Activated CD8-positive, alpha-beta memory T cell treated with anti-CD3 and anti-CD28 coated beads, Interleukin-2, amount 10 ng/mL, durations not matched to agents 7 days and 5 days (primary cell): ENCODE measurements around the gene PSMB11. TPM values are rescaled to one million over a fixed set of nuclear protein-coding genes. Genes with fewer than 3 reads are reported as not detected.
"Not testable (repeated sequence)": the region's sequence is repeated elsewhere in the genome, so short reads cannot be mapped to it uniquely, and the experiment has no call there.

Experiments
- ATAC-seq: fragments of 150-1000 bp; cut with Tn5 transposase; one replicate; pipeline ENCODE4 v1.10.0; 2021; ENCODE audit warnings: moderate library complexity
- CTCF ChIA-PET: fragments of 350-600 bp; sonication (Branson Sonifier 250); formaldehyde crosslinking; loops from one replicate; lab custom pipeline; 2021; ENCODE audit warnings: antibody characterized with exemption; lab: Charles Lee
- DNase-seq: peaks from one replicate; pipeline ENCODE4 v3.0.0-alpha.2; 2020
- H3K27ac Mint-ChIP-seq: one replicate; pipeline ENCODE4 v1.8.0; 2021; ENCODE audit warnings: mild to moderate bottlenecking, mixed read lengths
- H3K27me3 Mint-ChIP-seq: one replicate; pipeline ENCODE4 v1.8.0; 2021; ENCODE audit warnings: mixed read lengths
- H3K36me3 Mint-ChIP-seq: one replicate; pipeline ENCODE4 v1.8.0; 2021; ENCODE audit warnings: mild to moderate bottlenecking, mixed read lengths
- H3K4me1 Mint-ChIP-seq: one replicate; pipeline ENCODE4 v1.8.0; 2021; ENCODE audit warnings: mixed read lengths
- H3K4me3 Mint-ChIP-seq: one replicate; pipeline ENCODE4 v1.8.0; 2021; ENCODE audit warnings: mild to moderate bottlenecking, moderate library complexity, mixed read lengths
- H3K9me3 Mint-ChIP-seq: one replicate; pipeline ENCODE4 v1.8.0; 2022; ENCODE audit warnings: low read depth, mixed read lengths
- total RNA-seq, 2 experiments: library from RNA; stranded (reverse); gene quantifications; one replicate each; pipeline ENCODE4 v1.2.3, GENCODE V29; 2021

The PSMB11 gene
- total RNA-seq, 2 experiments from 2014 or later = not detected

DNA sequence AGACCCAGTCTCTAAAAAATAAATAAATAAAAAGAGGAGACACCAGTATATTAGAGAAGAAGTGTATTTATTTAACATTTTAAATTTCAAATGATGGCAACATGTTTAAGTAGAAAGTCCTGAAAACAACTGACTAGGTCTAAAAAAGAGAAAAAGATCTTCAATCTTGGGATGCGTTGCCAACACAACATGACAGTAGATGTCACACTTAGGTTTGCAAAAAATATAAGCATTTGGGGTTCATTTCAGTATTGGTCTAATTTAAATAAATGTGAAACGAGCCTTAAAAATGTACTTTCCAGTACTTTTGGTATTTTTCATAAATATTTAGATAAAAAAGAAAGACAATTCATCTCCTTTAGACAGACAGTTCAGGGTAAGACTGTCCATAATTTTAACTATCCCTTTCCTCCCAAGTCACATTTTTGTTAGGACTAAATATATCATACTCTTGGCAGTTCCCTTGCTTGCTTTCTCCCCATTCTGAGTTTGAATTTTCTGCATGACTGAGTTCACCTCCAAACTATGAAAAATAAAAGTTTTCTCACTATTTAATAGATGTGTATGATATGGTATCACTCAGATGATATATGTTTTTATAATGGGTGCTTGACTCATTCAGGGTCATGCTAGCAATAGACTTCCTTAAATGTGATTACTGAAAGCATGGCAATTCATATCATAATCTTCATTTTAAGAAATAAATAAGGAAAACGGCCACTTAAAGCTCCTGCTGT, 36.4 kb upstream of the PSMB11 start:
- peaks cover 41% of the 10 kb centered on the region for H3K4me1 Mint-ChIP-seq
- peaks cover 1% of the 10 kb centered on the region for H3K36me3 Mint-ChIP-seq
- DNase-seq (no peak), ATAC-seq (no peak)
- H3K27ac Mint-ChIP-seq = peak overlapping the region; percentile 96
- H3K4me3 Mint-ChIP-seq = peak overlapping the region; percentile 93
- CTCF ChIA-PET = interaction anchor here (0.7 to 4.0 kb wide), 14 partner anchors 10 to 299 kb away, joined by 3 to 57 read pairs (median 14); partner anchors contain the start of genes AJUBA, CDH24 and PRMT5
- no peaks in the 10 kb centered on the region for H3K27me3 Mint-ChIP-seq
- H3K9me3 Mint-ChIP-seq = no peaks in the 10 kb centered on the region

DNA sequence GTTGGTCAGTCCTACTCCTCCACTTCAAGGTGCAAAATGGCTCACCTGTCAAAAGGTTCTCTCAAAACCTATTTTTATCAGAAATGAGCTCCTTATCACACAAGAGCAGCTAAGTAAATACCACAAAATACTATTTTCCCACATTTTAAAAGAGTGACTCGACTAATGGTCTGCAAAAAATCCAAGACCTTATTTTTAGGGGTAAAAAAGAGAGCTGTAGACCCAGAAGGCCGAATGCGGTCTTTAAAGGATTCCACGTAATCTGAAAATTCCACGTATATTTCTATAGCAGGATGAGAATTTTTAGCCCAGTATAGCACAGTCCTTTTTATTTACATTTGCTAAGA, 35.9 kb upstream of the PSMB11 start:
- Mint-ChIP-seq H3K4me3 (peak overlapping the region; percentile 93), H3K27ac (peak overlapping the region; percentile 96), H3K36me3 (peaks cover 1% of the 10 kb centered on the region), H3K27me3 (no peaks in the 10 kb centered on the region), H3K9me3 (no peaks in the 10 kb centered on the region), H3K4me1 (peaks cover 42% of the 10 kb centered on the region)
- no peak for DNase-seq
- CTCF ChIA-PET = interaction anchor here (0.7 to 4.0 kb wide), 19 partner anchors 9 to 1528 kb away, joined by 3 to 57 read pairs (median 11); partner anchors contain the start of genes AJUBA, CDH24 and PRMT5
- ATAC-seq = no peak

GRCh38 chr14:23006544-23007419, 35.2 kb upstream of the PSMB11 start:
- CTCF ChIA-PET = interaction anchor here (0.7 to 4.0 kb wide), 23 partner anchors 9 to 1529 kb away, joined by 3 to 57 read pairs (median 7); partner anchors contain the start of genes ACIN1, AJUBA, C14orf119 and CDH24
- H3K36me3 Mint-ChIP-seq = peaks cover 1% of the 10 kb centered on the region
- H3K27me3 Mint-ChIP-seq = no peaks in the 10 kb centered on the region
- H3K4me3 Mint-ChIP-seq = peak overlapping the region; percentile 93
- H3K9me3 Mint-ChIP-seq = no peaks in the 10 kb centered on the region
- peaks cover 44% of the 10 kb centered on the region for H3K4me1 Mint-ChIP-seq
- H3K27ac Mint-ChIP-seq = peak overlapping the region; percentile 96
- peak; percentile 98 for DNase-seq
- peak; percentile 97 for ATAC-seq

DNA sequence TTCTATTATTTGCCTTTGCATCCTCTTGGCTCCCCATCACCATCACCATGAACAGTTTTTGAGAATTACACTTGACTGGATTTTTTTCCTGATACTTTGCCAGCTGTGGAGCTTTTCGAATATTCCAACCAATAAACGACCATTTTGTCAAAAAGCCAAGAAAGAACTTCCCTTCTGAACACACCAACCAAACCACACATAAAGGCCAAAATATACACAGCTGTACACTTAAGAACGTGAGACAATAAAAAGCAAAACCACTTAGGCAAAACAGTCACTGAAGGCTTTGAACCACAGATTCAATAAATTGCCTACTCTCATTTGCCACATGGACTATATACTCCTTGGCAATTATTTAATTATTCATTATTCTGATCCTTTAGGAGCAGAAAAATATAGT, 33.2 kb upstream of the PSMB11 start:
- no peak for ATAC-seq
- DNase-seq = no peak
- H3K27ac Mint-ChIP-seq = peak overlapping the region; percentile 94
- no peaks in the 10 kb centered on the region for H3K9me3 Mint-ChIP-seq
- H3K4me3 Mint-ChIP-seq = peak overlapping the region; percentile 88
- CTCF ChIA-PET = interaction anchor here (0.8 to 4.0 kb wide), 9 partner anchors 13 to 186 kb away, joined by 3 to 57 read pairs (median 18); partner anchors contain the start of genes AJUBA, CDH24 and PRMT5
- H3K36me3 Mint-ChIP-seq = peaks cover 1% of the 10 kb centered on the region
- H3K4me1 Mint-ChIP-seq = peaks cover 44% of the 10 kb centered on the region
- H3K27me3 Mint-ChIP-seq = no peaks in the 10 kb centered on the region

DNA sequence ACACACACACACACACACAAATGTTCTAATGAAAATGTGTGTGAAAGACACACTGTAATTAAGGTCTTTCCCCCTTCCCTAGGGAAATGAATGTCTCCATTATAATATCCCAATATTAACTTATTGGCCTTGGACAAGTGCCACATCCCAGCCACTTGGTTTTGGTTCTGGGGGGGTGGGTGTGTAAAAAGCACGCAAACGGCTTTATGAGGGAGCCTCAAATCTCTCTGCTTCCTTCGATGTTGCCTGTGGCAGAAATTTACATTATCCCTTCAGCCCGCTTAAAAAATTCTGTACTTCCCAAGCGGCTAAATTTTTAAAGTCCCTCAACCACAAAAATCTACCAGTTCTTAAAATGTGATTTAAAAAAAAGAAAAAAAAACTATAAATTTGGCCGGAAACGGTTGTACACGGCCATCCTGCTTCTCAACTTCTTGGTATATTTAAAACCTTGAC, 32.5 kb upstream of the PSMB11 start:
- ATAC-seq (no peak), DNase-seq (no peak)
- no peaks in the 10 kb centered on the region for H3K9me3 Mint-ChIP-seq
- peaks cover 44% of the 10 kb centered on the region for H3K4me1 Mint-ChIP-seq
- peaks cover 1% of the 10 kb centered on the region for H3K36me3 Mint-ChIP-seq
- CTCF ChIA-PET = interaction anchor here (1.3 to 4.0 kb wide), 4 partner anchors 23 to 186 kb away, joined by 4 to 45 read pairs (median 14); partner anchors contain the start of genes CDH24 and PRMT5
- no peaks in the 10 kb centered on the region for H3K27me3 Mint-ChIP-seq
- H3K4me3 Mint-ChIP-seq = peak overlapping the region; percentile 88
- H3K27ac Mint-ChIP-seq = peak overlapping the region; percentile 94

- no peaks in the 10 kb centered on the region for H3K9me3 Mint-ChIP-seq
- peak; percentile 51 for ATAC-seq
- peaks cover 41% of the 10 kb centered on the region for H3K4me1 Mint-ChIP-seq
- peak within 1 kb of the TSS; percentile 97 for H3K27ac Mint-ChIP-seq
- no peaks in the 10 kb centered on the region for H3K27me3 Mint-ChIP-seq
- DNase-seq = peak; percentile 90
- CTCF ChIA-PET = interaction anchor here (0.8 to 1.4 kb wide), 3 partner anchors 18 to 59 kb away, joined by 3 to 4 read pairs (median 3); no protein-coding TSS in a partner anchor
- H3K4me3 Mint-ChIP-seq = peak within 1 kb of the TSS; percentile 88
- H3K36me3 Mint-ChIP-seq = peaks cover 1% of the 10 kb centered on the region
Observed at GRCh38 chr14:23009939-23010726, 31.9 kb upstream of the PSMB11 start, which contains the start of gene C14orf93. TSS of gene C14orf93 (minus strand) at chr14:23010143. CDS start at chr14:22999023, 11,120 bp downstream.

DNA sequence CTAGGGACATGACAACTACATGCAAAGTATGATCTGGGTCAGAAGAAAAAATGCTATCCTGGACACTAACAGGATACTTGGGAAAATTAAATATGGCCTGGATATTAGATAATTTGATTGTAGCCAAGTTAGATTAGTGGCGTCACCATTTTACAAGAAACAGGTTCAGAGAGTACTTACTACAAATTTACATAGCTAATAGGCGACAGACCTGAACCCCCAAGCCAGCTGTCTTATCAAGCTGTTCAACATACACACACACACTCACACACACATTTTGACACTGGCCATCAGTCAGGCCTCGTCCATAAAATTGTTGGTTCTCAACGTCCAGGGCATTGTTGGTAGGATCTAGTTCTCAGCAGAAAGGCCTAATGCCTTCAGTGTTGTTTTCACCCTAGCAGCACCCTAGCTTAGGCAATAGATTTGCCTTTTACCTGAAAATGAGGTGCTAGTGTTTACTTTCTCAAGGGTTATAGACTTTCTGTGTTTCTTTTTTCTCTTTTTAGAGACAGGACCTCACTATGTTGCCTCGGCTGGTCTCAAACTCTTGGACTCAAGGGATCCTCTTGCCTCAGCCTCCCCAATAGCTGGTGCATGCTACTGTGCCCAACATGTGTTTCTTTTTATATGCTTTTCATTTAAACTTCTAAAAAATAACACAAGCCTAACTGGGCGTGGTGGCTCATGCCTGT, 28.8 kb upstream of the PSMB11 start:
- H3K4me3 Mint-ChIP-seq = no peak overlapping the region
- H3K36me3 Mint-ChIP-seq = no peaks in the 10 kb centered on the region
- no peaks in the 10 kb centered on the region for H3K9me3 Mint-ChIP-seq
- ATAC-seq = no peak
- CTCF ChIA-PET = interaction anchor here (0.8 to 2.6 kb wide), 5 partner anchors 18 to 56 kb away, joined by 3 to 9 read pairs (median 5); partner anchors contain the start of gene CDH24
- H3K27me3 Mint-ChIP-seq = no peaks in the 10 kb centered on the region
- DNase-seq = no peak
- no peak overlapping the region for H3K27ac Mint-ChIP-seq
- H3K4me1 Mint-ChIP-seq = peaks cover 22% of the 10 kb centered on the region

- not testable (repeated sequence) for H3K9me3 Mint-ChIP-seq, H3K4me3 Mint-ChIP-seq, H3K27ac Mint-ChIP-seq, H3K36me3 Mint-ChIP-seq, H3K27me3 Mint-ChIP-seq, DNase-seq, ATAC-seq
- CTCF ChIA-PET = interaction anchor here (1.2 to 2.6 kb wide), 4 partner anchors 19 to 55 kb away, joined by 3 to 9 read pairs (median 4); partner anchors contain the start of gene CDH24
- H3K4me1 Mint-ChIP-seq = peaks cover 17% of the 10 kb centered on the region
Observed at GRCh38 chr14:23013749-23014054, 28.3 kb upstream of the PSMB11 start.

DNA sequence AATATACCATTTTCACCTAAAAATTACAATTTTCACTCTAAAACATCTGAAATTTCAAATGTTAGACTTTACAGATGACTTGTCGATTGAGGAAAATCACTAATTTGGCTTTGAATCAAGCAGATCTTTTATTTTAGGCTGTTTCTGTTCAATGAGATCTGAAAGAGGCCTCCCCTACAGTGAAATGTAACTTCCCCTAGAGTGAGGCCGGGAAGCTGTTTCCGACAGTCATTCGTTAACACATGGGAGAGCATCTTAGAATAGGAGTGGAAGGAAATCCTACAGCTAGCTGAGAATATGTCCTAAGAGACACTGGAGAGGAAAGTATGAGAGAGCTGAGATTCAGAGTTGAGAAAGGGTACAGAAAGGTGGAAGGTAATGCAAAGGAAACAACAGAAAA, 26.4 kb upstream of the PSMB11 start:
- no peaks in the 10 kb centered on the region for H3K9me3 Mint-ChIP-seq
- CTCF ChIA-PET = interaction anchor here (1.1 to 2.4 kb wide), 3 partner anchors 9 to 39 kb away, joined by 3 to 11 read pairs (median 3); no protein-coding TSS in a partner anchor
- ATAC-seq (no peak), DNase-seq (no peak)
- no peaks in the 10 kb centered on the region for H3K27me3 Mint-ChIP-seq
- H3K36me3 Mint-ChIP-seq = no peaks in the 10 kb centered on the region
- H3K4me1 Mint-ChIP-seq = peaks cover 6% of the 10 kb centered on the region
- H3K4me3 Mint-ChIP-seq = no peak overlapping the region
- no peak overlapping the region for H3K27ac Mint-ChIP-seq

DNA sequence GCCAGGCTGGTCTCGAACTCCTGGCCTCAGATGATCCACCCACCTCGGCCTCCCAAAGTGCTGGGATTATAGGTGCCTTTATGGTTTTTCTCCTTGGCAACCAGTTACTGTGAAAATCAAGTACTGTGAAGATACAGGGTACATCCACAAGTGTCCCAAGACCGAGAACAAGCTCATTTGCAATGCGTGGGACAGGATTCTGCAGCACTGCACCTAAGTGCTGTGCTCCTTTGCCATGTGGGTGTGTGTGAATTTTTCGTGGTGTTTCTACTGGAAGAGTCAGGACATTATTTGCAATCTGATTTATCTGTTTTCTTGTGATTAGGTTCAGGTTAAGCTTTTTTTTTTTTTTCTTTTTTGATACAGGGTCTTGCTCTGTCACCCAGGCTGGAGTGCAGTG, 24.9 kb upstream of the PSMB11 start:
- Mint-ChIP-seq H3K9me3 (no peaks in the 10 kb centered on the region), H3K4me1 (peaks cover 3% of the 10 kb centered on the region), H3K36me3 (peaks cover 2% of the 10 kb centered on the region), H3K27me3 (no peaks in the 10 kb centered on the region), H3K27ac (no peak overlapping the region), H3K4me3 (no peak overlapping the region)
- DNase-seq = no peak
- ATAC-seq = no peak
- CTCF ChIA-PET = interaction anchor here (0.8 to 2.7 kb wide), 3 partner anchors 31 to 52 kb away, joined by 3 to 9 read pairs (median 7); no protein-coding TSS in a partner anchor

GRCh38 chr14:23018107-23018506, 23.9 kb upstream of the PSMB11 start:
- no peaks in the 10 kb centered on the region for H3K9me3 Mint-ChIP-seq

More at GRCh38 chr14:23018107-23018506, 23.9 kb upstream of the PSMB11 start:
- Mint-ChIP-seq H3K36me3 (peaks cover 2% of the 10 kb centered on the region), H3K4me3 (no peak overlapping the region), H3K4me1 (peaks cover 3% of the 10 kb centered on the region), H3K27ac (no peak overlapping the region), H3K27me3 (no peaks in the 10 kb centered on the region)
- CTCF ChIA-PET = interaction anchor here (2.7 kb wide), 1 partner anchor 40 kb away, joined by 9 read pairs; no protein-coding TSS in a partner anchor
- DNase-seq (no peak), ATAC-seq (no peak)
